GM18508 (cell line): ENCODE measurements around the gene ATXN1.

Experiments used
- ATAC-seq: cut with Tn5 transposase; IDR thresholded peaks from one replicate; pipeline ENCODE4 v1.9.1; 2021; ENCODE audit warnings: moderate number of reproducible peaks; ENCODE audit not compliant: insufficient read depth, unreplicated experiment

The ATXN1 gene

GRCh38 chr6:16764188-16764950 lies 3.1 kb upstream of the ATXN1 start:
- no peak for ATAC-seq

- ATAC-seq = no peak
These were observed 1.6 kb upstream of the ATXN1 start for GRCh38 chr6:16762550-16763477.

- no peak for ATAC-seq
These were observed 949 bp upstream of the ATXN1 start for GRCh38 chr6:16762268-16762549.

- peak; percentile 22 for ATAC-seq
These were observed 409 bp upstream of the ATXN1 start for GRCh38 chr6:16761471-16762267.

GRCh38 chr6:16759646-16760515 lies 1.4 kb downstream of the ATXN1 start:
- no peak for ATAC-seq

GRCh38 chr6:16759181-16759645 lies 2.0 kb downstream of the ATXN1 start:
- no peak for ATAC-seq

- ATAC-seq = no peak
These were observed 2.9 kb downstream of the ATXN1 start for GRCh38 chr6:16758163-16758975.

- no peak for ATAC-seq
These were observed 3.9 kb downstream of the ATXN1 start for GRCh38 chr6:16757332-16757731.

GRCh38 chr6:16756660-16757255 lies 4.5 kb downstream of the ATXN1 start:
- no peak for ATAC-seq

- ATAC-seq = no peak
These were observed 5.7 kb downstream of the ATXN1 start for GRCh38 chr6:16755544-16755943.

- no peak for ATAC-seq
These were observed 6.4 kb downstream of the ATXN1 start for GRCh38 chr6:16754876-16755275.

- ATAC-seq = no peak
These were observed 7.0 kb downstream of the ATXN1 start for GRCh38 chr6:16754274-16754673.

- no peak for ATAC-seq
These were observed 7.9 kb downstream of the ATXN1 start for GRCh38 chr6:16753341-16753740.

- ATAC-seq = no peak
These were observed 8.9 kb downstream of the ATXN1 start for GRCh38 chr6:16752206-16752866.

GRCh38 chr6:16751251-16751946 lies 9.9 kb downstream of the ATXN1 start:
- ATAC-seq = no peak

- ATAC-seq = no peak
These were observed 10.7 kb downstream of the ATXN1 start for GRCh38 chr6:16750566-16750965.
